Measurements from ENCODE around the gene CLPTM1L. TPM values are rescaled to one million over a fixed set of nuclear protein-coding genes. Genes with fewer than 3 reads are reported as not detected.

Gene CLPTM1L
- total RNA-seq, 2 donors from 2014 or later, result 68.0 to 89.4 TPM

GRCh38 chr5:1324301-1324700 is 20.6 kb downstream of the CLPTM1L start:
- Histone ChIP-seq H3K4me3 (ENCODE audit: low read length) (no peak overlapping the region), H3K9ac (ENCODE audit: extremely low read depth, low read length, poor library complexity, severe bottlenecking) (no peak overlapping the region), H3K27ac (ENCODE audit: low read depth, low read length) (no peak overlapping the region), H3K9me3 (ENCODE audit: control insufficient read depth, low read length) (peaks cover 29% of the 10 kb centered on the region), H3K36me3 (ENCODE audit: control insufficient read depth, insufficient read depth, low read length) (peaks cover 81% of the 10 kb centered on the region), H3K4me1 (ENCODE audit: control insufficient read depth, insufficient read depth, low read length) (no peaks in the 10 kb centered on the region), H3K27me3 (ENCODE audit: control insufficient read depth, insufficient read depth, low read length, poor library complexity, severe bottlenecking) (no peaks in the 10 kb centered on the region)
- Mint-ChIP-seq H3K4me1 (peaks cover 3% of the 10 kb centered on the region), H3K4me3 (no peak overlapping the region), H3K36me3 (ENCODE audit: low read depth) (peaks cover 70% of the 10 kb centered on the region), H3K27ac (no peak overlapping the region), H3K9me3 (peaks cover 2% of the 10 kb centered on the region), H3K27me3 (ENCODE audit: insufficient read depth) (no peaks in the 10 kb centered on the region)
- TF ChIP-seq CTCF (conservative IDR thresholded peaks at IDR 0.05), result no peak
- peak; percentile 32 for DNase-seq
- 95 to 99% methylated on average over 15 of the region's 15 CpGs for WGBS, 2 experiments (ENCODE audit: insufficient coverage in 1 of 2, insufficient read length in 1 of 2)

GRCh38 chr5:1323803-1324173 is 21.1 kb downstream of the CLPTM1L start:
- H3K36me3 Mint-ChIP-seq (ENCODE audit: low read depth), result peaks cover 69% of the 10 kb centered on the region

GRCh38 chr5:1322955-1323802 is 21.7 kb downstream of the CLPTM1L start:
- Histone ChIP-seq H3K27ac (ENCODE audit: low read depth, low read length) (no peak overlapping the region), H3K4me1 (ENCODE audit: control insufficient read depth, insufficient read depth, low read length) (no peaks in the 10 kb centered on the region), H3K36me3 (ENCODE audit: control insufficient read depth, insufficient read depth, low read length) (peaks cover 73% of the 10 kb centered on the region), H3K9me3 (ENCODE audit: control insufficient read depth, low read length) (peaks cover 18% of the 10 kb centered on the region), H3K9ac (ENCODE audit: extremely low read depth, low read length, poor library complexity, severe bottlenecking) (no peak overlapping the region), H3K27me3 (ENCODE audit: control insufficient read depth, insufficient read depth, low read length, poor library complexity, severe bottlenecking) (no peaks in the 10 kb centered on the region), H3K4me3 (ENCODE audit: low read length) (no peak overlapping the region)
- Mint-ChIP-seq H3K4me3 (no peak overlapping the region), H3K4me1 (peaks cover 3% of the 10 kb centered on the region), H3K36me3 (ENCODE audit: low read depth) (peaks cover 69% of the 10 kb centered on the region), H3K27me3 (ENCODE audit: insufficient read depth) (no peaks in the 10 kb centered on the region), H3K27ac (no peak overlapping the region), H3K9me3 (peaks cover 1% of the 10 kb centered on the region)
- no peak for TF ChIP-seq CTCF (conservative IDR thresholded peaks at IDR 0.05)
- WGBS, 2 experiments (ENCODE audit: insufficient coverage in 1 of 2, insufficient read length in 1 of 2), result 92 to 94% methylated on average over 18 to 24 of the region's 24 CpGs
- peak; percentile 24 for DNase-seq

More at GRCh38 chr5:1323803-1324173, 21.1 kb downstream of the CLPTM1L start:
- peaks cover 3% of the 10 kb centered on the region for H3K4me1 Mint-ChIP-seq
- WGBS, 2 experiments (ENCODE audit: insufficient coverage in 1 of 2, insufficient read length in 1 of 2), result 95 to 98% methylated on average over 8 to 13 of the region's 13 CpGs
- DNase-seq, result peak; percentile 28
- H3K27me3 ChIP-seq (ENCODE audit: control insufficient read depth, insufficient read depth, low read length, poor library complexity, severe bottlenecking), result no peaks in the 10 kb centered on the region
- no peak overlapping the region for H3K4me3 ChIP-seq (ENCODE audit: low read length)
- peaks cover 24% of the 10 kb centered on the region for H3K9me3 ChIP-seq (ENCODE audit: control insufficient read depth, low read length)
- H3K9me3 Mint-ChIP-seq, result peaks cover 2% of the 10 kb centered on the region
- H3K36me3 ChIP-seq (ENCODE audit: control insufficient read depth, insufficient read depth, low read length), result peaks cover 76% of the 10 kb centered on the region
- no peak overlapping the region for H3K4me3 Mint-ChIP-seq
- no peak overlapping the region for H3K27ac ChIP-seq (ENCODE audit: low read depth, low read length)
- H3K27me3 Mint-ChIP-seq (ENCODE audit: insufficient read depth), result no peaks in the 10 kb centered on the region
- no peak for TF ChIP-seq CTCF (conservative IDR thresholded peaks at IDR 0.05)
- H3K4me1 ChIP-seq (ENCODE audit: control insufficient read depth, insufficient read depth, low read length), result no peaks in the 10 kb centered on the region
- no peak overlapping the region for H3K9ac ChIP-seq (ENCODE audit: extremely low read depth, low read length, poor library complexity, severe bottlenecking)
- no peak overlapping the region for H3K27ac Mint-ChIP-seq

Measured in endodermal cell (in vitro differentiated cells).